Peyer's patch (tissue), 4 donors: ENCODE results near the gene CCDC174. TPM values are rescaled to one million over a fixed set of nuclear protein-coding genes. Genes with fewer than 3 reads are reported as not detected.

Experiments used
- DNase-seq, 3 donors: peaks; one replicate each; pipeline ENCODE4 v3.0.0-alpha.2; 2017 to 2019
- H3K27ac ChIP-seq, 4 donors: fragments of 200-600 bp; sonication (generic); one replicate each; pipeline ENCODE4 v1.5.1; 2016 to 2019
- H3K27me3 ChIP-seq, 2 donors: fragments of 200-600 bp; sonication (generic); one replicate each; pipeline ENCODE4 v1.5.1; 2019
- H3K36me3 ChIP-seq, 3 donors: fragments of 200-600 bp; sonication (generic); one replicate each; pipeline ENCODE4 v1.5.1; 2016 to 2019
- H3K4me1 ChIP-seq, 4 donors: fragments of 200-600 bp; sonication (generic); one replicate each; pipeline ENCODE4 v1.5.1; 2016 to 2019
- H3K4me3 ChIP-seq, 4 donors: fragments of 200-600 bp; sonication (generic); 1 replicate in 3 of 4; 2 replicates in 1 of 4; pipeline ENCODE4 v1.5.1; 2016 to 2019; ENCODE audit warnings: mild to moderate bottlenecking in 1 of 4
- H3K9me3 ChIP-seq, 4 donors: fragments of 200-600 bp; sonication (generic); one replicate each; pipeline ENCODE4 v1.5.1; 2016 to 2019; ENCODE audit warnings: mild to moderate bottlenecking in 1 of 4
- CTCF ChIP-seq, 6 experiments: fragments of 450-650 bp in 4 of 6; fragments of 200-600 bp in 2 of 6; sonication (generic) in 1 of 6; IDR thresholded peaks; one replicate each; pipeline ENCODE4 v1.5.1; 2017 to 2019; ENCODE audit warnings: antibody characterized with exemption in 6 of 6, mild to moderate bottlenecking in 3 of 6, moderate library complexity in 1 of 6
- POLR2A ChIP-seq, 2 donors: fragments of 450-650 bp; IDR thresholded peaks; one replicate each; pipeline ENCODE4 v1.5.1; 2017; ENCODE audit warnings: antibody characterized with exemption in 2 of 2, mild to moderate bottlenecking in 2 of 2, moderate library complexity in 2 of 2
- total RNA-seq, 4 donors: library from RNA; depleted of rRNA; stranded (reverse); fragments of >200 nt; gene quantifications; one replicate each; pipeline ENCODE4 v1.1.0, GENCODE V29; 2016

Gene CCDC174
- total RNA-seq, 4 donors from 2014 or later: 20.1 to 55.3 (median 42.0) TPM

DNA sequence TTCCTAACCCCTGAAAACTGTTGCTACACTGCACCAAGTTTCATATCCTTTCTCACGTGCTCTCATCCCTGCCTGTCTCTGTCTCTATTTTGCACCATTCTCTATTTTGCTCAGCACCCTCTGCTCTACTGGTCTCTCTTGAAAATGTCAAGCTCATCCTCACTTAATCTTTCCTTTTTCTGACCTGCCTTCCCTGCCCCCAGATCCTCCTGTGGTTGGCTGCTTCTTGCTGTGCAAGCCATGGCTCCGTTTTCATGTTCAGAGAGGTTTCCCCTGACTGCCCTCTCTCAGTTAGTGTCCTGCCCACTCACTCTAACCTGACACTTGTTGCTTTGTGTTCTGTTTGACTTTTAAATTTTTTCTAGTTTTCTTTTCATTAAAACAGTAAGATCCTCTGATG lies 6.0 kb downstream of the CCDC174 start:
- Histone ChIP-seq H3K27me3 (no peaks in the 10 kb centered on the region), H3K4me3 (no peak overlapping the region), H3K36me3 (peaks cover 0 to 90% (median 5%) of the 10 kb centered on the region in 3 donors), H3K4me1 (peaks cover 0 to 18% (median 7%) of the 10 kb centered on the region in 4 donors), H3K27ac (no peak overlapping the region), H3K9me3 (no peaks in the 10 kb centered on the region)
- DNase-seq: no peak
- TF ChIP-seq POLR2A (IDR thresholded peaks at IDR 0.05) (no peak), CTCF (IDR thresholded peaks at IDR 0.05) (no peak)

- H3K27ac ChIP-seq: no peak overlapping the region
- H3K9me3 ChIP-seq: no peaks in the 10 kb centered on the region
- no peak overlapping the region for H3K4me3 ChIP-seq
- TF ChIP-seq CTCF (IDR thresholded peaks at IDR 0.05) (no peak), POLR2A (IDR thresholded peaks at IDR 0.05) (no peak)
- no peaks in the 10 kb centered on the region for H3K27me3 ChIP-seq
- peaks cover 0 to 4% (median under 1%) of the 10 kb centered on the region in 4 donors for H3K4me1 ChIP-seq
- peaks cover 0 to 99% (median 7%) of the 10 kb centered on the region in 3 donors for H3K36me3 ChIP-seq
- no peak for DNase-seq
Measured at GRCh38 chr3:14658978-14659377, 7.4 kb downstream of the CCDC174 start.

GRCh38 chr3:14660942-14661341 lies 9.4 kb downstream of the CCDC174 start:
- H3K27ac ChIP-seq: no peak overlapping the region
- TF ChIP-seq CTCF (IDR thresholded peaks at IDR 0.05): no peak
- no peak for TF ChIP-seq POLR2A (IDR thresholded peaks at IDR 0.05)
- H3K27me3 ChIP-seq: no peaks in the 10 kb centered on the region
- H3K9me3 ChIP-seq: no peaks in the 10 kb centered on the region
- no peak for DNase-seq
- no peaks in the 10 kb centered on the region for H3K4me1 ChIP-seq
- H3K36me3 ChIP-seq: peaks cover 0 to 99% (median 7%) of the 10 kb centered on the region in 3 donors
- H3K4me3 ChIP-seq: no peak overlapping the region

GRCh38 chr3:14663396-14664135 lies 12.0 kb downstream of the CCDC174 start:
- no peak for DNase-seq
- no peaks in the 10 kb centered on the region for H3K27me3 ChIP-seq
- H3K4me1 ChIP-seq: no peaks in the 10 kb centered on the region
- H3K9me3 ChIP-seq: no peaks in the 10 kb centered on the region
- no peak overlapping the region for H3K4me3 ChIP-seq
- H3K27ac ChIP-seq: no peak overlapping the region
- H3K36me3 ChIP-seq: peaks cover 0 to 99% (median 7%) of the 10 kb centered on the region in 3 donors
- no peak for TF ChIP-seq POLR2A (IDR thresholded peaks at IDR 0.05)
- no peak for TF ChIP-seq CTCF (IDR thresholded peaks at IDR 0.05)

DNA sequence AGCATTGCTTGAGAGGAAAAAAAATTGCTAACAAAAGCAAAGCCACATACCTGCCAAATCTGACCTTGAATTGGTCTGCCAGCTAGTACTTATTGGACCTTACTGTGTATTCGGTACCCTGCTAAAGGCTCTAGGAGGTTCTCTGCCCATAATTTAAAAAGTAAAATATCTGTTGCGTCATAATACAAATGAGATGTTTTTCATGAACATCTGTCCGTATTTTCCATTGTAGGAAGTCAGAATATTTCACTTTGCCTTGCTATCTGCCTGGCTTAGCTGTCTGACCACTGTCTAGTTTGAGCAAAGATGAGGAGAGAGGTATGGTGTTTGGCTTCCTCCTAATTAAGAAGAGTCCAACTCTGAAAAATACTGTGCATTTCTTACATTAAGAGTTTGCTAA lies 12.6 kb downstream of the CCDC174 start:
- no peak for DNase-seq
- Histone ChIP-seq H3K27ac (no peak overlapping the region), H3K27me3 (no peaks in the 10 kb centered on the region), H3K4me1 (no peaks in the 10 kb centered on the region), H3K9me3 (no peaks in the 10 kb centered on the region), H3K4me3 (no peak overlapping the region), H3K36me3 (peaks cover 0 to 99% (median 4%) of the 10 kb centered on the region in 3 donors)
- TF ChIP-seq CTCF (IDR thresholded peaks at IDR 0.05): no peak
- no peak for TF ChIP-seq POLR2A (IDR thresholded peaks at IDR 0.05)
